GM18526 (cell line): ENCODE results near the gene PITRM1.

Source experiments
- POLR2A ChIP-seq: IDR thresholded peaks from 3 replicates; pipeline ENCODE4 v1.6.1; 2011; ENCODE audit not compliant: insufficient read length; ENCODE audit errors: extremely low read depth

PITRM1 gene

GRCh38 chr10:3151889-3152565, 20.6 kb downstream of the PITRM1 start:
- no peak for TF ChIP-seq POLR2A

- TF ChIP-seq POLR2A = no peak
These were observed 21.6 kb downstream of the PITRM1 start for GRCh38 chr10:3150961-3151360.

GRCh38 chr10:3150366-3150765, 22.2 kb downstream of the PITRM1 start:
- no peak for TF ChIP-seq POLR2A

- TF ChIP-seq POLR2A = no peak
These were observed 22.7 kb downstream of the PITRM1 start for GRCh38 chr10:3149918-3150317.

- TF ChIP-seq POLR2A = no peak
These were observed 23.6 kb downstream of the PITRM1 start for GRCh38 chr10:3148994-3149393.

GRCh38 chr10:3148041-3148440, 24.5 kb downstream of the PITRM1 start:
- TF ChIP-seq POLR2A = no peak

GRCh38 chr10:3147117-3147820, 25.3 kb downstream of the PITRM1 start:
- no peak for TF ChIP-seq POLR2A

GRCh38 chr10:3146289-3146688, 26.3 kb downstream of the PITRM1 start:
- no peak for TF ChIP-seq POLR2A

- TF ChIP-seq POLR2A = no peak
These were observed 27.2 kb downstream of the PITRM1 start for GRCh38 chr10:3145366-3145765.

GRCh38 chr10:3143791-3144434, 28.7 kb downstream of the PITRM1 start:
- TF ChIP-seq POLR2A = no peak

- no peak for TF ChIP-seq POLR2A
These were observed 29.2 kb downstream of the PITRM1 start for GRCh38 chr10:3143366-3143765.

GRCh38 chr10:3142146-3142875, 30.3 kb downstream of the PITRM1 start:
- no peak for TF ChIP-seq POLR2A

GRCh38 chr10:3141351-3142005, 31.1 kb downstream of the PITRM1 start:
- TF ChIP-seq POLR2A = no peak

- TF ChIP-seq POLR2A = no peak
These were observed 32.3 kb downstream of the PITRM1 start for GRCh38 chr10:3140280-3140679.
